IPS DF 19.7 (cell line): Measurements from ENCODE around the gene KATNIP.

ENCODE experiments used
- DNase-seq: peaks from one replicate; pipeline ENCODE4 v3.0.0-alpha.2; 2013; ENCODE audit warnings: low read depth, low spot score

KATNIP gene

DNA sequence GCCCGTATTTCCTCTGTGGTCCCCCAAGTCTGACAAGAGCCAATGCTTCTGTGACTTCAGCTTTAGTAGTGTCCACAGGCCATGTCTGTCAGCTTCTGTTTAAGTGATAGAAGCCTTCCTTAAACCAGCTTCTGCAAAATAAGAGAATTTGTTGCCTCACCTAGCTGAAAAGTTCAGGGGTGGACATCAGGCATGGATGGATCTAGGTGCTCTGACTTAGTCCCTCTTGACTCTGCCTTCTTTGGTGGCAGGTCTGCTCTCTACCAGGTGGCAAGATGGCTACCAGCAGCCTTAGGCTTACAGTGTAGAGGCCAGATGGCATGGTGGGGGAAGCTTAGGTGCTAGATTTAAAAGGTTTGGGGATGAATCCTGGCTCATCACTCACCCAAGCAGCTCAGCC lies 33.7 kb downstream of the KATNIP start:
- no peak for DNase-seq

DNA sequence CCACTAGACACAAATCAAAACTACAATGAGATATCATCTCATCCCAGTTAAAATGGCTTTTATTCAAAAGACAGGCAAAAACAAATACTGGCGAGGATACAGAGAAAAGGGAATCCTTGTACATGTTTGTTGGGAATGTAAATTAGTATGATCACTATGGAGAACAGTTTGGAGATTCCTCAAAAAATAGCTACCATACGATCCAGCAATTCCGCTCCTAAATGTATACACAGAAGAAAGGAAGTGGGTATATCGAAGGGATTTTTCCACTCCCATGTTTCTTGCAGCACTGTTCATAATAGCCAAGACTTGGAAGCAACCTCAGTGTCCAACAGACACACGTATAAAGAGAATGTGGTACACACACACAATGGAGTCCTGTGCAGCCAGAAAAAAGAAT lies 35.3 kb downstream of the KATNIP start:
- no peak for DNase-seq

DNA sequence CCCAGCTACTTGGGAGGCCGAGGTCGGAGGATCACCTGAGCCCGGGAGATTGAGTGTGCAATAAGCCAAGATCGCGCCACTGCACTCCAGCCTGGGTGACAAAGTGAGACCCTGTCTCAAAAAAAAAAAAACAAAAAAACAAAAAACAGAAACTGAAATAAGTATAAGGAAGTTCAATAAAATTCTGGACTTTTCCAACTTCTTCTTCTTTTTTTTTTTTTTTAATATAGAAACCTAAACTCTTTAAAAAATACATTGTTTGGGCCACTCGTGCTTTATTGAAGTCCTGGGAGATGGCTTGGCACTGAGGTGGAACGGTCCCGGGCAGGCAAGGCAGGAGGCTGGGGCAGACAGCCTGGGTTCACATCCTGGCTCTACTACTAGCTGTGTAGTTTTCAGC lies 36.8 kb downstream of the KATNIP start:
- no peak for DNase-seq

DNA sequence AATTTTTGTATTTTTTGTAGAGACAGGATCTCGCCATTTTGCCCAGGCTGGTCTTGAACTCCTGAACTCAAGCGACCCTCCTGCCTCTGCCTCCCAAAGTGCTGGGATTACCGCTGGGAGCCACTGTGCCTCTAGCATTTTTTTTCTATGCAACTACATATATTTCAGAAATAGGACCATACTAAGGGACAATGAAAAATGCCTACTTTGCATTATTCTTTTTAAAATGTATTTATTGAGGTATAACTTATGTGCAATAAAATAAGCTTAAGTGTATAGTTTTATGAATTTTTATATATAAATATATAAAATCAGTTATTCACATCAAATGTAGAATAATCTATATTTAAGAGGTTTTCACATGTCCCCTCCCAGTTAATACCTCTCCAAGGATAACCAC lies 38.1 kb downstream of the KATNIP start:
- no peak for DNase-seq

DNA sequence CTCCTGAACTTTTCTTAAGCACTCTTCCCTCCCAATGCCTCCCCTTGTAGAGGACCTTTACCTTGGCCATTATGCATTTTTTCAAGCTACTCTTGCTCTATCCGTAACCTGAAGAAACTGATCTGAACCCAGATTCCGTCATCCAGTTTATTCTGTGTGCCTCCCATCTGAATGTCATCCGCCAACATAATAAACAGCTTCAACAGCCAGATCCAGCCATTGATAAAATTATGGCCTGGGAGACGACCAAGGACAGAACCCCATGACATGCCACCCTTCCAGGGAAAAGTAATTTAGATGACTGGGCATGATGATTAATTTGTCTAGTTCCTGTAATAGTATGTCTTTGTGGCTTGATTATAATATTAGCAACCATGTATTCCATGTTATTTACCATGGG lies 41.9 kb downstream of the KATNIP start:
- no peak for DNase-seq

DNA sequence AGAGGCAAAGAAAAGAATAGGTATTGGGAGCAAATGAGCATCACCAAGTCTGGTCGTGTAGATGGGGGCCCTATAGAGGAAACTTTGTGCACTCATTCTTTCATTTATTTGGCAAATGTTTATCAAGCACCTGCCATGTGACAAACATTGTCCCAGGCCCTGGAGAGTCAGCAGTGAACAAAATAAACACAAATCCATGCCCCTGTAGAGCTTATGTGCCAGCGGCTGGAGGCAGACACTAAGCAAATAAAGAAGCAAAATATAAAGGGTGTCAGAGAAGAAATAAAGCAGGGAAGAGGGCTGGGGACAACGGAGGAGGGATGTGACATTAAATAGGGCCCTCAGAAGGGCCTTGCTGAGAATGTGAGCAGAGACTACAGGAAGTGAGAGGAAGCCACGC lies 45.5 kb downstream of the KATNIP start:
- no peak for DNase-seq

DNA sequence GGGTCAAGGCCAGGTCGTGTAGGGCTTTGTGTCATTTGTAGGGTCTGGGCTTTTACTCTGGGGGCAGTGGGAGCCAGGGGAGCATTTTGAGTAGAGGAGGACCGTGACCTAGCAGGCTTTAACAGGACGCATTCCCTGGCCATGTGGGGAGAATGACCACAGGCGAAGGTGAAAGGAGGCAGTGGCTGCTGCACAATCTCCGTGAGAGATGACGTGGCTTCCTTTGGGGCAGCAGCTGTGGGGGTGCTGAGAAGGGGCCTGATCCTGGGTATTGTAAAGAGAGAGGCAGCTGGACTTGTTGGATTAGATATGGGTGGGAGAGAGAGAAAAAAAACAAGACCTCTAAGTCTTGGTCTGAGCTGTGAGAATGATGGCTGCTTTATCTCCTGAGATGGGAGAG lies 46.0 kb downstream of the KATNIP start:
- DNase-seq = no peak

DNA sequence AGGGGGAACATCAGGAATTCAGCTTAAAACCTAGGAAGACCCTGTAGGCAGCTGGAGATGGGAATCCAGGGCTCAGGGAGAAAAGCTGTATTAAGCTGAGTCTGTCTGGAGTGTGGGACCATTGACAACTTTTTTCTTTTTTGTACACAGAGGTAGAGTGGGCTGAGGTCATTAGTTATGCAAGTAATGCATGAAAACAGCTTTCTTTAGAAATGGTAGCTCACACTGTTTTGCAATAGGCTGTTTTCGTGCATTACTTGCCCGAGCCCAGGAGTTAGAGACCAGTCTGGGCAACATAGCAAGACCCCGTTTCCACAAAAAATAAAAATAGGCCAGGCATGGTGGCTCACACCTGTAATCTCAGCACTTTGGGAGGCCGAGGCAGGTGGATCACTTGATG lies 46.5 kb downstream of the KATNIP start:
- DNase-seq = no peak

DNA sequence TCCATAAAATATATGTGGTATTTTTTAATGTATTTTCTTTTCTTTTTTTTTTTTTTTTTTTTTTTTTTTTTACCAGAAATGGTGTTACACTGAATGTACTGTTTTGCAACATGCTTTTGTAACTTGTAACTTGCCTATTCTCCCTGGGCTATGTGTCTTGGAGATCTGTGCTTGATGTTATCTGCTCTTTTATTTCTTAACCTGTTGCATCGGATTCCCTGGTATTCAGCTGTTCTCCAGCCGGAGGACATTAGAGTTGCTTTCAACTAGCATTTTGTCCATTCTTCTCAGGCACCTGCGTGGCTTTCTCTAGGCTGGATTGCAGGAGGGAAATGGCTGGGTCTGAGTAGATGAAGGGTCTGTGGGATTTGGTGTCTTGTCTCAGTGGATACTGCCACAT lies 47.4 kb downstream of the KATNIP start:
- DNase-seq = no peak

DNA sequence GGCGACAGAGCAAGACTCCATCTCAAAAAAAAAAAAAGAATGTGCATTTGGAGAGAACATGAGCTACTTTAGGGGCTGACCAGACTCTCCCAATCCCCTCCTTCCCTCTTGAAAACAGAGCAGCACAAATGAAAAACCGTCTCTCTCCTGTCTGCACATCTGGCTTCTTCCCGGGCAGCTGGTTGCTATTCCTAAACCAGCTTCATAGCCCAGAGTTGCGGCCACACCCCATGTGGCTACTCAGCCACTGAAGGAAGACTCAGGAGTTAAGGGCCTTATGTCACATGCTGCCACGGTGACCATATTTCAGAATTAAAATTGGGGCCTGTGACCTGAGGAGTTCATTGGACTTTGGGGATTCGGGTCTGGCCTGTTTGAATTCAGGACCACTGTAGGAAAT lies 48.3 kb downstream of the KATNIP start:
- no peak for DNase-seq

DNA sequence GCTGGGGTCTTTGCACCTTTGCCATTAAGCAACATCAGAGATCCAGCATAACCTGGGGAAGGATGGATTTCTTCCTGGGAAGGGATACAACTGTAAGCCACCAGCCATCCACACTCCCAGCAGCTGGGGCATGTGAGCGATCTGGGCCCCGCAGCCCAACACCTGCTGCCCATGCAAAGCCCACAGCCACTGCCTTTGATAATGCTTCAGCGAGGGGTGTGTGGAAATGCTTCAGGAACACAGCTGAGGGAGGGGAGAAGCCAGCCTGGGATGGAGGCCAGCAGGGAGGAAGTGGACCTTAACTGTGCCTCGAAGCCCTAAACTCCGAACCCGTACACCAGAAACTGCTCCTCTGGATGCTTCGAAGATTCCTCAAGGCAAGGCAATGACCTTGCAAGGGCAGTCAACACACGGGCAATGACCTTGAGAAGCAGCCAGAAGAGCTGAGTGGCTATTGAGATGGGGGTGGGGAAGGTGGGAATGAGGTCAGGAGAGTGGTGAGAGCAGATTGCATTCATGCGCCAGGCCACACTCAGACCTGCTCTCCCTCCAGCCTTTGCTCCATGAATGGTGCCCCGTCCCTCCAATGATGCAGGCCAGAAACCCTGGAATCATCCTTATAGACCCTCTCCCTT lies 49.1 kb downstream of the KATNIP start:
- no peak for DNase-seq

DNA sequence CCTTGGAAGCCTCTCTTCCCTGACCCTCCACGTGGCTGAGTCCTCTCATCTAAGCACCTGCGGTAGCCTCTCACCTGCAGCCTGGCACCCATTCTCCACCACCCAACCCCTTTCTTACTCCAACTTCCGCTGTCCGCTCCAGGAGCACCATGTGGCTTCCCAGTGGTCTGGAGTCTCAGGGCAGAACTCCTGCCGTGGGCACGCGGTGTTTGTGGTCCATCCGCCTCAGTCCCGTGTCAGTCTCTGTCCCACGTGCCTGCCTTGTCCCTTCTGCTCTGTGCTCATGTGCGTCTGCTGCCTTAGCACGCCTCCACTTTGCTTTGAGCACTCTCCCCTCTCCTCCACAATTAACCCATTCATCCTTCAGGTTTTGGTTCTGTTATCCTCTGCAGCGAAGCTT lies 49.7 kb downstream of the KATNIP start:
- no peak for DNase-seq
